GM12878 (cell line): ENCODE results near the gene TRIM47. TPM values are rescaled to one million over a fixed set of nuclear protein-coding genes. Genes with fewer than 3 reads are reported as not detected.

Experiments used
- ATAC-seq: fragments of 200-7000 bp; cut with Tn5 transposase; 3 replicates; pipeline ENCODE4 v1.9.1; 2020; ENCODE audit warnings: mild to moderate bottlenecking, moderate library complexity
- BruUV-seq: library from RNA; stranded (reverse); fragments of 400-500 nt; replicated peaks from 2 replicates; lab custom pipeline; 2021; lab: Mats Ljungman, UMichigan
- CTCF ChIA-PET: fragments of 300-600 bp; sonication (Branson Sonifier 250); formaldehyde crosslinking; extraction: SDS; loops from one replicate; lab custom pipeline; 2021; ENCODE audit warnings: inconsistent platforms; lab: Yijun Ruan, JAX
- POLR2A ChIA-PET: fragments of 350-600 bp; formaldehyde crosslinking; extraction: SDS; loops from one replicate; lab custom pipeline; 2021; ENCODE audit warnings: inconsistent platforms; lab: Charles Lee
- RAD21 ChIA-PET: fragments of 300-600 bp; sonication (Branson Sonifier 250); formaldehyde crosslinking; loops from one replicate; lab custom pipeline; 2023; ENCODE audit warnings: antibody characterized with exemption; ENCODE audit not compliant: unreplicated experiment; lab: Charles Lee
- SMC1A ChIA-PET: fragments of 300-600 bp; sonication (Branson Sonifier 250); formaldehyde crosslinking; loops from one replicate; lab custom pipeline; 2023; ENCODE audit not compliant: unreplicated experiment, uncharacterized antibody; lab: Charles Lee
- DNase-seq: peaks from one replicate; pipeline ENCODE4 v3.0.0-alpha.2; 2011; ENCODE audit warnings: low read depth, low spot score
- FAIRE-seq: peaks from 3 replicates; lab custom pipeline; 2011; peaks lifted over from hg19 to GRCh38; lab: Jason Lieb, UNC
- H2AFZ ChIP-seq: 2 replicates; pipeline ENCODE4 v1.6.0; 2011; ENCODE audit warnings: low read depth, low read length, control low read depth; ENCODE audit not compliant: control insufficient read depth
- H3K27ac ChIP-seq: 2 replicates; pipeline ENCODE4 v1.5.1; 2011; ENCODE audit warnings: control low read depth; ENCODE audit not compliant: control insufficient read depth, insufficient read depth
- H3K27me3 ChIP-seq, 2 experiments: replicated peaks in 1 of 2; 2 replicates each; pipeline versions ENCODE4 v1.6.0 to v1.6.1; 2011; ENCODE audit warnings: low read length in 1 of 2; ENCODE audit not compliant: control insufficient read depth in 2 of 2, insufficient read depth in 2 of 2
- H3K36me3 ChIP-seq, 2 experiments: 2 replicates each; pipeline ENCODE4 v1.5.1; 2011; ENCODE audit warnings: low read length in 1 of 2; ENCODE audit not compliant: control insufficient read depth in 2 of 2, insufficient read depth in 2 of 2
- H3K4me1 ChIP-seq: 2 replicates; pipeline ENCODE4 v1.6.1; 2011; ENCODE audit warnings: mild to moderate bottlenecking, low read length, moderate library complexity, mixed read lengths; ENCODE audit not compliant: control insufficient read depth, insufficient read depth
- H3K4me2 ChIP-seq: 2 replicates; pipeline ENCODE4 v1.6.0; 2011; ENCODE audit warnings: control low read depth; ENCODE audit not compliant: control insufficient read depth, insufficient read depth
- H3K4me3 ChIP-seq: fragments of 200-600 bp; sonication (generic); 2 replicates; pipeline ENCODE4 v1.5.1; 2016
- H3K79me2 ChIP-seq: 2 replicates; pipeline ENCODE4 v1.6.0; 2011; ENCODE audit warnings: low read length; ENCODE audit not compliant: control insufficient read depth, insufficient read depth
- H3K9ac ChIP-seq: 2 replicates; pipeline ENCODE4 v1.8.0; 2011; ENCODE audit warnings: low read length, control low read depth, mixed read lengths; ENCODE audit not compliant: control insufficient read depth, insufficient read depth
- H3K9me3 ChIP-seq: replicated peaks from 3 replicates; pipeline ENCODE4 v1.5.1; 2011; ENCODE audit warnings: mild to moderate bottlenecking, low read length; ENCODE audit not compliant: control insufficient read depth, insufficient read depth
- H4K20me1 ChIP-seq: 2 replicates; pipeline ENCODE4 v1.6.0; 2011; ENCODE audit not compliant: control insufficient read depth, insufficient read depth
- BHLHE40 ChIP-seq, 2 experiments: fragments of 450-650 bp in 1 of 2; IDR thresholded peaks; 2 replicates each; pipeline ENCODE4 v1.6.1; 2011 to 2017; ENCODE audit warnings: low read depth in 2 of 2, borderline replicate concordance in 1 of 2, improper control_type of control experiment in 1 of 2, low read length in 1 of 2, mild to moderate bottlenecking in 1 of 2
- EGR1 ChIP-seq, 2 experiments: IDR thresholded peaks; 1 replicate in 1 of 2; 2 replicates in 1 of 2; pipeline ENCODE4 v1.6.1; 2011 to 2012; ENCODE audit warnings: low read depth in 2 of 2, low read length in 2 of 2, borderline replicate concordance in 1 of 2, mild to moderate bottlenecking in 1 of 2, moderate library complexity in 1 of 2
- STAT3 ChIP-seq: IDR thresholded peaks from 2 replicates; pipeline ENCODE4 v1.6.1; 2011; ENCODE audit warnings: low read depth, low read length, improper control_type of control experiment
- YY1 ChIP-seq: IDR thresholded peaks from 2 replicates; pipeline ENCODE4 v1.6.1; 2011; ENCODE audit warnings: low read depth, mild to moderate bottlenecking, low read length
- WGBS: methylation state at CpG from one replicate; pipeline ENCODE4 v1.1.6; 2016; ENCODE audit warnings: low lambda C conversion rate; ENCODE audit not compliant: insufficient replicate concordance, insufficient coverage; ENCODE audit errors: missing lambda C conversion rate; 5-methylcytosine and 5-hydroxymethylcytosine counted together
- in situ Hi-C: fragments of 300-500 bp; cut with MboI; formaldehyde crosslinking; loops from 9 replicates; pipeline ENCODE4 v1.14.3; 2018; ENCODE audit warnings: mixed read lengths
- intact Hi-C: fragments of 100-400 bp; cut with micrococcal nuclease; formaldehyde crosslinking; loops from one replicate; pipeline ENCODE4 v1.14.2; 2022; ENCODE audit not compliant: unreplicated experiment
- polyA plus RNA-seq, 11 experiments: library from polyadenylated mRNA; depleted of rRNA in 4 of 11; unstranded in 6 of 11; stranded (reverse) in 5 of 11; fragments of >200 nt; fragmentation: Nextera tagmentation in 4 of 11; fragmentation: Illumina TruSeq in 1 of 11; extraction: Ambion mirVana in 4 of 11; extraction: Trizol in 1 of 11; gene quantifications; 1 replicate in 1 of 11; 2 replicates in 10 of 11; pipeline versions ENCODE4 v1.2.1 to v1.2.3, GENCODE V29; 2011 to 2016; ENCODE audit warnings: inconsistent platforms in 2 of 11, missing spikeins in 2 of 11, low read depth in 1 of 11
- total RNA-seq, 4 experiments: library from RNA; depleted of rRNA in 3 of 4; stranded (reverse); fragments of >200 nt in 3 of 4; fragmentation: Illumina TruSeq in 1 of 4; extraction: Trizol in 1 of 4; gene quantifications; 2 replicates each; pipeline versions ENCODE4 v1.2.1 to v1.2.3, GENCODE V29; 2013 to 2021

The TRIM47 gene
- total and polyA plus RNA-seq, 10 of the 15 experiments (the other 5 are each of a cell fraction or from before 2014, with no cell fraction given), result 0.35 to 9.7 (median 5.3) TPM

DNA sequence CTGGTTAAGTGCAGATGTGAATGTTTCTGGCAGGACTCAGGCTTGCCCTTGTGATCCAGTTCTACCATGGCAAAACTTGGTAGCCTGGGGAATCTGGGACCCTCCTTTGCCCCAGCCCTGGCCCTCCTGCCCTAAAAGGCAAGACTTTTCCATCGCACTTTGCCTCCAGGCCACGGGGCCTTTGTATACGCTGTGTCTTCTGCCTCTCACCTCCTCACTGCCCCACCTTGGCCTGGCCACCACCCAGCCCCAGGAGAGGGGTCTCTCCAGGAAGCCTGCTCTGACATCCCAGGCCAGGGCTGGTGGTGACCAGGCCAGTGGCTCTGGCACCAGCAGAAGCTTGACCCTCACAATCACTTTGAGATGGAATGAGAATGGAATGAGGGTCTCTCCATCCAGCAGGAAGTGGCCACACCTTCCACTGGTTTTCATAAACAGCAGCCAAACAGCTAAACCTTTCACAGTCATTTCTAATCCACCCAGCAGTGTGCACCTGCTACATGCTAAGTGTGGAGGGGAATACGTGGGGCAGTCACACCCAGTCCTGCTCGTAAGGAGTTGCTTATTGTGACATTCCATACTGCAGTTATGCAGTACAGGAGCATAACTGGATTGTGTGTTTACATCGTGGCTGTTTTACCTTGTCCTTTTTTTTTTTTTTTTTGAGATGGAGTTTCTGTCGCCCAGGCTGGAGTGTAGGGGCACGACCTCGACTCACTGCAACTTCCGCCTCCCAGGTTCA is 27.9 kb upstream of the TRIM47 start:
- Histone ChIP-seq H3K4me3 (no peak overlapping the region), H3K4me1 (no peaks in the 10 kb centered on the region; the same call in 1 of the 2 replicates), H4K20me1 (no peaks in the 10 kb centered on the region), H3K9me3 (no peaks in the 10 kb centered on the region), H3K9ac (no peak overlapping the region), H2AFZ (no peak overlapping the region), H3K27me3 (no peaks in the 10 kb centered on the region), H3K79me2 (peaks cover 11% of the 10 kb centered on the region), H3K4me2 (no peak overlapping the region), H3K36me3 (peaks cover 2 to 4% of the 10 kb centered on the region in 2 experiments; a peak in 3 of 4 replicates), H3K27ac (no peak overlapping the region)
- DNase-seq, result no peak
- intact Hi-C loops (no loop called here), in situ Hi-C loops (loop anchor here (5.0 kb wide), 1 partner anchor 101 kb away; no protein-coding TSS in a partner anchor)
- 85% methylated on average over 9 of the region's 10 CpGs for WGBS
- TF ChIP-seq EGR1 (IDR thresholded peaks at IDR 0.05; ENCODE audit: borderline replicate concordance in 1 of 2, low read depth in 2 of 2, low read length in 2 of 2), result no peak
- TF ChIP-seq STAT3, result no peak
- no peak for TF ChIP-seq BHLHE40 (IDR thresholded peaks at IDR 0.05; ENCODE audit: borderline replicate concordance in 1 of 2, low read depth in 2 of 2, low read length in 1 of 2)
- TF ChIP-seq YY1, result no peak
- CTCF ChIA-PET, result interaction anchor here (0.6 to 4.8 kb wide), 21 partner anchors 9 to 1456 kb away, joined by 3 to 128 read pairs (median 5); partner anchors contain the start of genes ACOX1, CDK3, EXOC7 and FBF1
- RAD21 ChIA-PET, result interaction anchor here (0.6 to 3.7 kb wide), 7 partner anchors 47 to 574 kb away, joined by 3 to 35 read pairs (median 4); no protein-coding TSS in a partner anchor
- no peak for FAIRE-seq
- BruUV-seq, result no TSS peak
- no peak for ATAC-seq
- POLR2A ChIA-PET, result interaction anchor here (1.5 to 1.6 kb wide), 3 partner anchors 10 to 97 kb away, joined by 4 to 8 read pairs (median 7); partner anchors contain the start of gene TRIM65
- SMC1A ChIA-PET, result interaction anchor here (0.8 to 3.8 kb wide), 5 partner anchors 74 to 198 kb away, joined by 3 to 61 read pairs (median 4); partner anchors contain the start of gene CDK3
